Hematopoietic multipotent progenitor cell treated with erythropoietin and hydrocortisone succinate and interleukin-3 and kit ligand, for 6 days (in vitro differentiated cells): Measurements from ENCODE around the gene DACT2.
"Not testable (repeated sequence)": the region's sequence is repeated elsewhere in the genome, so short reads cannot be mapped to it uniquely, and the experiment has no call there.

Source experiments
- DNase-seq: peaks from one replicate; pipeline ENCODE4 v3.0.0-alpha.2; 2015

Gene DACT2

DNA sequence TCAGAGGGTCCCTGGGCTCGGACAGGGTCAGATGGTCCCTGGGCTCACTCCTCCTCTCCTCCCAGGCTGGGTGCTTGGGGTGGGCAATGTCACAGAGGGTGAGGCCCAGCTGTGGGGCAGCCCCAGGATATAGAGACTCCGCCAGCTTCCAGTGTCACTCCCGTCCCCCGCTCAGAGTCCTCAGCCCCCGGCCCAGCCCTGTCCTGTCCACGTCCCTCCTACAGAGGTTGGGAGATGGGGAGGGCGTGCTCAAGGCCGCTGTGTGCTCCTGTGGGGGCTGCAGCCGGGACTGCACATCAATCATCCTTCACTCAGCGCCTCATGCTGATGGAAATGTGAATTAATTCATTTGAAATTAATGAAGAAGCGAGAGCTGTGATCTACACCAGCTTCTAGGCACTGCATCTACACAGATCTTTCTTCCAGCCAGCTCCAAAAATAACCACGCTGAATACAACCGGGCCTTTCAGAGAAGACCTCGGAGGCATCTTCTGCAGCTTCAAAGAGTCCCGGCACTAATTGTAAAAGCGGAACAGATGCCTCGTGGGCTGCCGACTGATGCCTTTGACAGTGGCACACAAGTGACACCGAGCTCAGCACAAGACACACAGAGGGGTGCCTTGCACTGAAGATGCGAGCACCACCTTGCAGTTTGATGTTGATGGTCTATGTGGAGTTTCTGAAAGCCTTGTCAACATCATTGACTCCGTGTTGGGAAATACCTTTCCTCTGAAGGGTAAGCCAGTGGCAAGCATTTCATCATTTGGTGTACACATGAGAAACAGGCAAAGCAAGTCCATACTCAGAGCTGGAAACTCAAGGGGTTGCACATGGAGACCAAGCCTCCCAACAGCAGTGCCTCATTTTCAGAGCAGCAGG lies 39.3 kb downstream of the DACT2 start:
- DNase-seq = no peak

DNA sequence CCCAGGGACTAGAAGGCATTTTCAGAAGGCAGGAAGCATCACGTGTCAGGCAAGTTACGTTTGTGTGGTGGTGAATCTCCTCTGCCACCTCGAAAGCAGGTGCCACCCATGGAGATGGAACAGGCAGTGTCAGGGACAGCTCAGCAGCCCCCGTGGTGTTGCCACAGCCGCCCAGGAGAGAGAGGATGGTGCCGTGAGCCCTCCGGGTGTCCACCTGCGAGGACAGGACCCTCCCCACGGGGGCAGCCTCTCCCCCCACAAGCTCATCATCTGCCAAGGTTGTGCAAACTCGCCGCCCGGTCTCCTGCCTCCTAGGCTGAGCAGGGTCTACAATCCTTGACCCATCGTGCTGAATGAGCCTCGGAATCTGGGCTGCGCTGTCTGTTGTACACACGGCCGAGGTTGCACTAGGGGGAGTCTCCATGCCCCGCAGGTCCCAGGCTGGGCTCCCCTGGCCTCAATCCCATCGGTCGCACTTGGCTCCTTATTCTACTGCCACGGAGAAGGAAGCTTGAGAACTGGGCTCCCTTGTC lies 40.1 kb downstream of the DACT2 start:
- no peak for DNase-seq

- DNase-seq = no peak
Observed at GRCh38 chr6:168278904-168279303, 40.7 kb downstream of the DACT2 start.

DNA sequence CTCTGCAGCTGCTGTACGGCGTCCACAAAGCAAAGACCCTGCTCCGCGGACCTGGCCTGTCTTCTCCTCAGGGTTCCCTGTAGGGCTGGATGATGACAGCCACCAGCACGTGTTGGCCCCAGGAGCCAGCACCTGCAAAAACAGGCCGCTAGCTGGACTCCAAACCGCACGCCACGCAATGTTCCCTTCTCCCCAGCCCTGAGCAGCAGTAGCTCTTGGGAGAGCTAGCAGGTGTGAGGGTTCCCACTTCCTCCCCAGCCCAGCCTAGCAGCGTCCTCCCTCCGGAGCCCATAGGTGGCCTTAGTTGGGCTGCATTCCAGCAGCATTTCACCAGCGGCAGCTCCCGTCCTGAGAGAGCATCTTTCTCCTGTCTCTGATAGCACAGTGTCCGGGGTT lies 42.3 kb downstream of the DACT2 start:
- no peak for DNase-seq

DNA sequence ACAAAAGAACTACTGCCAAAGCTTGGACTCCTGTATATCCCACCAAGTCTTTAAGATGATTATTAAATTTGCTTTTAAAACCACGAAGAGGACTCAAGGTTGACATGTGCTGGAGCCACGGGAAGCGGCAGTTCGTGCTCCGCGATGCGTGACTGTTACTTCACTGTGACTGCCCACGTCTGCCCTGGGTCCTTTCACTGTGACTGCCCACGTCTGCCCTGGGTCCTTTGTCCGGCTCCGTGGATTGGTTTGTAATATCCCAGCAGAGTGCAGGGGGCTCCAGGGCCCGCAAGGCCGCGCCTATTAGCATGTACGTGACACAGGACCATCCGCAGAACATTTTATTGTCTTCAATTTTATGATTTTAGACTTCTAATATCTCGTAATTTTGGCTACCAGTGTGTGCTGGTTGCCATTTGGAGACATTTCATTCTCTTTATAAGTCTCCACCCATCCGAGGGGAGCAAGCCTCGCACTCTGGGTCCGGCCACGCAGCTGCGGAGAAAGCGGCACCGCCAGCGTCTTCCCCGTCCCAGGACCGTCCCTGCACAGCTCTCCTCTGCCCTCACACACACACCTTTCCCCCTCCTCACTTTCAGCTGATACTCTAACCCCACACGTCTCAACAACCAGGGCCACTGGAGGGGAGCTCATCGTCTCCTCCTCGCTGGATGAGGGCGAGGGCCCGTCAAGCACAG lies 42.9 kb downstream of the DACT2 start:
- DNase-seq = no peak

GRCh38 chr6:168275168-168275567 lies 44.4 kb downstream of the DACT2 start:
- DNase-seq = no peak

DNA sequence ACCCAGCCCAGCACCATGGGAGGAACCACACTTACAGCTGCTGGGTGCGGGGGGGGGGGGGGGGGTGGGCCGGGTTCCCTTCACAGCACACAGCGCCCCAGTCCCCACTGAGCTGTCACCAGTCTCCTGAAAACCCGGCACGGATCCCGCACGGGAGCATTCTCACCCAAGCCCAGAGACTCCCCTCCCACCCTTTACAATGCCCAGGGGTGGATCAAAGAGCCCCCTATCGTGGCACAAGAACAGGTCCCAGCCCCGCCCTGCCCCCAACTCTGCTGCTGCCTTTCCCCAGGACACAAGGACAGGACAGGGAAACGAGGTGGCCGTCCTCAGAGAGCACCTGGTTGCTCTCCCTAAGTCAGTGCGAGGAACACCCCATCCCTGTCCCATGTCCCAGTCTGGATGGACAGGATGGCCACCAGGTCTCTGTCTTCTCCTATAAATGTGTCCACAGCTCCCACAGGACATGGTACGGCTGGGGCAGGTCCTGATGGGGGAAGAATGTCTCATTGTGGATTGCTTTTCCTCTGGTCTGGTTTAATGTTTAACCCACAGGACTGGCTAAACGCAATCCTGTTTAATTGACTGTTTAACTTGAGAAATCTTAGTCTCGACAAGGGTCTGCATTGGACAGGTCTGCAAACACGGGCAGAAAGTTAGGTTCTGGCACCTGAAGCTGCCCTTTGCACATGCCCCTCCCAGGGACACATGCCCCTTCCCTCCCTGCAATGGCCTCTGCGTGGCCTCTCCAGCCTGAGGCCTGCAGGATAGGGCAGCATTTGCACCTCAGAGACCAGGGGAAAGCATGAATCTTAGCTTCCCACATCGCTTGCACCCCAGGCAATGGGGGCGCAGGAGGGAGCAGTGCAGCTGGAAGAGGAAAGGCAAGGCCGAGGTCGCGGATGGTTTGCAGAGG lies 45.3 kb downstream of the DACT2 start:
- peak; percentile 84 for DNase-seq

DNA sequence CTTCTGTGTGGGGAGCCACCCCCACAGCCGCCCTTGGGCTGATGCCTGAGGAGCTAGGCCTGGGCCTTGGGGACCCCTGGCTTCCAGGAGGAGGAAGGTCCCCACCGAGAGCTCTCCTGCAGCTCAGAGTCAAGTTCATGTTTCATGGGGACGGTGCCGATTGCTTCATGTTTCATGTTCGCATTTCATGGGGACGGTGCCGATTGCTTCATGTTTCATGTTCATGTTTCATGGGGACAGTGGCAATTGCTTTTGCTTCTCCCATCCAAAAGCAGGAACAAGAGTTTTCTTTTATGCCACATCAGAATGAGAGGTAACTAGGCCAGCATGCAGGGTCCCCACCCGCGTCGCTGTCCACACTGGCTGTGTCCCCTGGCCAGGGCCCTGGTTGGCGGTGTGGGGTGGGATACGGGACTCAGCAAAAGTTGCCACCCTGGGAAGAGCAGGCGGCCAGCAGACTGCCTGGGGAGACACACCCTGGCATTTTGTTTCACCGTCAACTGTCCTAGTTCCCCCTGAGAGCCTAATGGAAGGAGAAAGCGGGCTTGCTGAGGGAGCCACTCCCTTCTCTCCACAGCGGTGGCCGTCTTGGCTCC lies 46.0 kb downstream of the DACT2 start:
- peak; percentile 24 for DNase-seq

GRCh38 chr6:168272415-168273325 lies 46.9 kb downstream of the DACT2 start:
- DNase-seq = peak; percentile 86

DNA sequence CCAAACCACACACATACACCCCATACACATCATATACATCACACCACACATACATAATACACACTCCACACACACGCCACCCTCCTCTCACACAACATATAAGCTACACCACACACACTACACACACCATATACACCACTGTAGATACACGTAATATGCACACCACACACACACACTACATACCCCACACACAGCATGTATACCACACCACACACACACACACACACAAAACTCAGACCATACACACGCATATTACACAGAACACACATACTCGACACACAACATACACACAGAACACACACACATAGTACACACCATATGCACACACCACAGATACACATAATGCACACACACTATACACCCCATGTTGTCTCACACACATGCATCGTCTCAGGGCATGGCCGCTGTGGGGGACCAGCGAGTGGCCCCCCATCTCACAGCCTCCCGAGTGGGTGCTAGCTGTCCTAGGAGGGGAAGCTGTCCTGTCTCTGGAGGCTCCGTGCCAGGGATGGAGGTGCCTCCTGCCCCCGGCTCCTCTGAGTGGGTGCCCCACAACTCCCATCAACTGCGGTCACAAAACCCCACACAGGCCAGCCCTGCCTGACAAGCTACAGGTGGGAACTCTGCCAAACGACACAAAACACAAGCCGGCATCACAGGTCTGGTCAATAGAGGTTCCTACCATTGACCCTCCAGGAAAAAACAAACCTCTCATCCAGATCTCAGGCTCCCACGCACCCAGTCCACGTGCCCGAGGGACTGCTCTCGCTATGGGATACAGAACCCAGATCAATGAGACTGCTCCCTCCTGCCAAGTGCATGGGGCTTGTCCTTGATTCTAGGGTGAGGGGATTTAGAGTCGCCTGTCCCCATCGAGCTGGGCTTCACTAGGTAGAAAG lies 49.1 kb downstream of the DACT2 start:
- no peak for DNase-seq

DNA sequence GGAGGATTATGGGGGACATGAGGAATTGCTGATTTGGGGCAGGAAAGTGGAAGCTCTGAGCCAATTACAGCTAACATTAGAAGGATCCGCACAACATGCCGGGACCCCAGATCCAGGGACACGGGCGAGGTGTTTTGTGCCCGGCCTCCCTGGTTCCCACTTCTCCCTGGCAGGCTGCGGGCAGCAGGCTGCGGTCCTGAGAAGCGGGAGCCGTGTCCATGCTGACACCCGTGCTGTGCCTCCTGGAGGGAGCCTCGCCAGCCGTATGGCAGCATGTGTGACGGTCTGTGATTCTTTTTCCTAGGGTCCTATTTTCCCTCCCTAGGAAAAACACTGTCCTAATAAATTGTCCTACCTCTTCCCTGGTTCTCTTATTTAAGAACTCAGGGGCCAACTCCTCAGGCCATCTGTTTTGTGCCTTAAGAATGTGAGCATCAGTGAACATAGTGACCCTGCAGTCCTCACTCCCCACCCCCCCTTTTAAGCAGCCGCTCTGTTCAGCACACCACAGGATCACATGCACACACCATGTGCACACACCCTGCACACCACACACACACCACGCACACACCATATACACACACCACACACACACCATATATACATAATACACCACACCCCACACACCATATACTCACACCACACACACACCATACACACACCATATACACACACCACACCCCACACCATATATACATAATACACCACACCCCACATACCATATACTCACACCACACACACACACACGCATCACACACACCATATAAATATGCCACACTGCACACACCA lies 49.9 kb downstream of the DACT2 start:
- no peak for DNase-seq

- DNase-seq = no peak
Observed at GRCh38 chr6:168268755-168269154, 50.8 kb downstream of the DACT2 start.

GRCh38 chr6:168267779-168268178 lies 51.8 kb downstream of the DACT2 start:
- not testable (repeated sequence) for DNase-seq

- DNase-seq = no peak
Observed at GRCh38 chr6:168265827-168266815, 53.5 kb downstream of the DACT2 start.

GRCh38 chr6:168265394-168265793 lies 54.2 kb downstream of the DACT2 start:
- DNase-seq = no peak

GRCh38 chr6:168264593-168265335 lies 54.8 kb downstream of the DACT2 start:
- no peak for DNase-seq

DNA sequence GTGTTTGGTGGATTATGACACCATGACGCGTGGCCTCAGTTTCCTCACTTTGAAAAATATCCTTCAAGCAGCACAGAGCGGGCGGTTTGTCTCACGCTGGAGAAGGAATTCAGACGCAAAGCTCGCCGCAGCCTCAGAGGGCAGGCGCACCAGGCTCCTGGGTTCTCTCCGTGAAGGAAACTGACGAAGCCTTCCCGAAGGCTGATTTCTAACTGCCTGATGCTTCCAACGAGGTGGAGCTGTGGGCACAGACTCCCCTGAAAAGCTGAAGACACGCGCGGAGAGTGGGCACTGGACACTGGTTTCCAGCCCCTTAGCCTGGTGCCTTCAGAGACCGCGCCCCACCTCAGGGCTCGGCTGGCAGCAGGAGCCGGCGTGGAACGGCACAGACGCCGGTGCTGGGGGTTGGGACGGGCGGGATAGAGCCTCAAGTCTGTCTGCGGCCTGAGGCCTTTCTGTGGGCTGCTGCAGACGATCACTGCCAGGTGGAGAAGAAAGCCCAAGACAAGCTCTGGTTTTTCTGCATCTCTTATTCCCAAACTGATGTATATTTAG lies 56.1 kb downstream of the DACT2 start:
- no peak for DNase-seq
